Measurements from ENCODE around the gene SULT1A4.
"Not testable (repeated sequence)": the region's sequence is repeated elsewhere in the genome, so short reads cannot be mapped to it uniquely, and the experiment has no call there.

The SULT1A4 gene
- long read RNA-seq, donor 1 = 0 reads
- long read RNA-seq, donor 2 = 0 reads
- long read RNA-seq, donor 3, partial matches to known transcripts = 0 of 1 reads
- long read RNA-seq, donor 3, other reads (novel, unspliced or antisense) = 0 of 1 reads
- long read RNA-seq, donor 4 = 0 reads
- long read RNA-seq, donor 5, partial matches to known transcripts = 0 of 2 reads
- long read RNA-seq, donor 5, other reads (novel, unspliced or antisense) = 0 of 2 reads
- long read RNA-seq, donor 6 = 0 reads
- long read RNA-seq, donor 7 = 0 reads
- long read RNA-seq, donor 8 = 0 reads

GRCh38 chr16:29459706-29460646 lies at the start of gene SULT1A4:
TSS of gene SULT1A4 (plus strand) at chr16:29459913. CDS start at chr16:29461386, 1,473 bp downstream.
- DNase-seq = not testable (repeated sequence)

GRCh38 chr16:29423587-29423986 lies 36.1 kb upstream of the SULT1A4 start:
- DNase-seq = not testable (repeated sequence)

GRCh38 chr16:29425390-29425789 lies 34.3 kb upstream of the SULT1A4 start:
- not testable (repeated sequence) for DNase-seq

- DNase-seq = not testable (repeated sequence)
Measured at GRCh38 chr16:29453754-29454153, 6.0 kb upstream of the SULT1A4 start.

GRCh38 chr16:29454269-29454668 lies 5.4 kb upstream of the SULT1A4 start, which contains the start of the genes BOLA2 and SLX1B:
TSS of gene BOLA2 (minus strand) at chr16:29454351. CDS start at chr16:29454253, 98 bp downstream.
TSS of gene SLX1B (plus strand) at chr16:29454533.
- DNase-seq = not testable (repeated sequence)

GRCh38 chr16:29454828-29455227 lies 4.9 kb upstream of the SULT1A4 start:
- not testable (repeated sequence) for DNase-seq

- DNase-seq = not testable (repeated sequence)
Measured at GRCh38 chr16:29457660-29458059, 2.1 kb upstream of the SULT1A4 start.

- DNase-seq = not testable (repeated sequence)
Measured at GRCh38 chr16:29460647-29461030, 926 bp downstream of the SULT1A4 start.

- DNase-seq = not testable (repeated sequence)
Measured at GRCh38 chr16:29465985-29466824, 6.5 kb downstream of the SULT1A4 start.

- DNase-seq = not testable (repeated sequence)
Measured at GRCh38 chr16:29466904-29467303, 7.2 kb downstream of the SULT1A4 start.

- not testable (repeated sequence) for DNase-seq
Measured at GRCh38 chr16:29467654-29468366, 8.1 kb downstream of the SULT1A4 start.

- not testable (repeated sequence) for DNase-seq
Measured at GRCh38 chr16:29469660-29470059, 9.9 kb downstream of the SULT1A4 start.

- DNase-seq = not testable (repeated sequence)
Measured at GRCh38 chr16:29472065-29472464, 12.4 kb downstream of the SULT1A4 start.

- not testable (repeated sequence) for DNase-seq
Measured at GRCh38 chr16:29482276-29482675, 22.6 kb downstream of the SULT1A4 start.

- not testable (repeated sequence) for DNase-seq
Measured at GRCh38 chr16:29506308-29506707, 46.6 kb downstream of the SULT1A4 start, which contains the start of gene NPIPB12. TSS of gene NPIPB12 (minus strand) at chr16:29506408.
